Skeletal muscle tissue (tissue), 4 donors: Measurements from ENCODE around the gene ZMYND11. TPM values are rescaled to one million over a fixed set of nuclear protein-coding genes. Genes with fewer than 3 reads are reported as not detected.

Experiments
- H3K27ac ChIP-seq: one replicate; pipeline ENCODE4 v1.7.0; 2013; ENCODE audit warnings: mild to moderate bottlenecking, low read depth, low read length, inconsistent platforms
- H3K27me3 ChIP-seq, 3 donors: one replicate each; pipeline ENCODE4 v1.7.0; 2013; ENCODE audit warnings: low read length in 3 of 3; ENCODE audit not compliant: control insufficient read depth in 3 of 3, insufficient read depth in 3 of 3
- H3K36me3 ChIP-seq, 3 donors: one replicate each; pipeline ENCODE4 v1.7.0; 2013; ENCODE audit warnings: low read length in 3 of 3; ENCODE audit not compliant: control insufficient read depth in 3 of 3, insufficient read depth in 3 of 3
- H3K4me1 ChIP-seq, 3 donors: one replicate each; pipeline ENCODE4 v1.7.0; 2013; ENCODE audit warnings: low read length in 3 of 3, mild to moderate bottlenecking in 3 of 3; ENCODE audit not compliant: control insufficient read depth in 3 of 3, insufficient read depth in 3 of 3
- H3K4me3 ChIP-seq, 3 donors: one replicate each; pipeline ENCODE4 v1.7.0; 2013; ENCODE audit warnings: low read length in 3 of 3
- H3K9ac ChIP-seq, 3 donors: one replicate each; pipeline ENCODE4 v1.7.0; 2013; ENCODE audit warnings: low read length in 3 of 3, mild to moderate bottlenecking in 3 of 3, moderate library complexity in 2 of 3, low read depth in 1 of 3
- H3K9me3 ChIP-seq, 3 donors: one replicate each; pipeline ENCODE4 v1.7.0; 2013; ENCODE audit warnings: low read length in 3 of 3; ENCODE audit not compliant: control insufficient read depth in 3 of 3
- total RNA-seq: library from RNA; depleted of rRNA; stranded (reverse); fragments of >200 nt; gene quantifications from one replicate; pipeline ENCODE4 v1.2.3, GENCODE V29; 2014
- donor health status: Osteomylitis.

ZMYND11 gene
- total RNA-seq, 1 donor from 2014 or later = 35.0 TPM

- Histone ChIP-seq H3K9me3 (no peaks in the 10 kb centered on the region), H3K4me1 (peaks cover 0 to 2% (median 0%) of the 10 kb centered on the region in 3 donors), H3K9ac (no peak overlapping the region), H3K27ac (no peak overlapping the region), H3K4me3 (no peak overlapping the region), H3K36me3 (peaks cover 18 to 33% (median 18%) of the 10 kb centered on the region in 3 donors), H3K27me3 (no peaks in the 10 kb centered on the region)
Observed at GRCh38 chr10:273088-273487, 137.8 kb downstream of the ZMYND11 start.

DNA sequence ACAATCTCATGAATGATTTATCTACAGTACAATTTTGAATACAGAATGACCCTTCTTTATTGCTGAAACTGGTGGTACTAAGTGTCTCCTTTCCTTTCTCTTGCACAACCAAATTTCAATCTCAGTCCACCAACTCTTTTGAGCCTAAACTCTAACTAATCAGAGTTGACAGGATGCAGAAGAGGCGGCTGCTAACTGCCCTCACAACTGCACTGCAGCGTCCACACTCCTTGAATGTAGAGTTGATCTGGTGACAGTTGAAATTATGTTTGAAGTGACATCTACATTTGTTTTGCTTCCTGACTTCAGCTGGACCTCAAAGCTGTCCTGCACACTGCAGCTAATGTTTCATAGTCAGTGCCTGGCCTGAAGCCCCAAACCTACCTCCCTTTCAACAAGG, 139.6 kb downstream of the ZMYND11 start:
- Histone ChIP-seq H3K9ac (no peak overlapping the region), H3K4me3 (no peak overlapping the region), H3K27me3 (no peaks in the 10 kb centered on the region), H3K27ac (no peak overlapping the region), H3K9me3 (no peaks in the 10 kb centered on the region), H3K4me1 (peaks cover 0 to 2% (median 0%) of the 10 kb centered on the region in 3 donors), H3K36me3 (peaks cover 25 to 51% (median 26%) of the 10 kb centered on the region in 3 donors)

DNA sequence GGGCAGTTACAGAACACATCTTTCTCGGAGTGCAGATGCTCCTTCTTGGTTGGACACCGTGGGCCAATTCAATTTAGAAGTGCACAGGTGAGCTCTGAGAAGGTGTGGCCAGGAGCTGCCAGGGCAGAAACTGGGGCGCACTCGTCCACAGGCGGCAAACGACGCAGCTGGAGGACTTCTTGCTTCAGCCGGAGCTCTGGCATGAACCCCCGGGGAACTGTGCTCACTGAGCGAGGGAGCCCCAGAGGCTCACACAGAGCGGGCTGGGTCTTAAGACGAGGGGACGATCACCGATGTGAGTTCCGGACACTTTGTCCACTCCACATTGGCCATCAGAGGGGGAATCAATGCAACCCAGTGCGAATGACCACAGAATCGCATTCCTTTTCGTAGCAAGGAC, 140.4 kb downstream of the ZMYND11 start:
- Histone ChIP-seq H3K36me3 (peaks cover 28 to 59% (median 32%) of the 10 kb centered on the region in 3 donors), H3K4me1 (peaks cover 0 to 2% (median 0%) of the 10 kb centered on the region in 3 donors), H3K27me3 (no peaks in the 10 kb centered on the region), H3K27ac (no peak overlapping the region), H3K9ac (no peak overlapping the region), H3K9me3 (no peaks in the 10 kb centered on the region), H3K4me3 (no peak overlapping the region)

DNA sequence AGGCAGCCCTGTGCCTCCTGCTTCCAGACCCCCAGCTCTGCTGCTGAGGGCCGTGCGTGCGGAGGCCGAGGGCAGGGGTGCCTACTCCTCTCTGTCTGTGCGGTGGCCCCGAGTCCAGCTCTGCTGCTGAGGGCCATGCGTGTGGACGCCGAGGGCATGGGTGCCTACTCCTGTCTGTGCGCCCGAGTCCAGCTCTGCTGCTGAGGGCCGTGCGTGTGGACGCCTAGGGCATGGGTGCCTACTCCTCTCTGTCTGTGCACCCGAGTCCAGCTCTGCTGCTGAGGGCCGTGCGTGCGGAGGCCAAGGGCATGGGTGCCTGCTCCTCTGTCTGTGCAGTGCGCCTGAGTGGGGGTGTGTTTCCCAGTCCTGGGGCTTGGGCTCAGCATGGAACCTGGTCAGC, 142.7 kb downstream of the ZMYND11 start:
- H3K9me3 ChIP-seq = no peaks in the 10 kb centered on the region
- H3K27ac ChIP-seq = no peak overlapping the region
- no peak overlapping the region for H3K4me3 ChIP-seq
- peaks cover 43 to 76% (median 45%) of the 10 kb centered on the region in 3 donors for H3K36me3 ChIP-seq
- H3K9ac ChIP-seq = no peak overlapping the region
- H3K4me1 ChIP-seq = peaks cover 0 to 7% (median 0%) of the 10 kb centered on the region in 3 donors
- H3K27me3 ChIP-seq = no peaks in the 10 kb centered on the region

- Histone ChIP-seq H3K4me1 (peaks cover 0 to 7% (median 0%) of the 10 kb centered on the region in 3 donors), H3K9ac (no peak overlapping the region), H3K9me3 (no peaks in the 10 kb centered on the region), H3K4me3 (no peak overlapping the region), H3K36me3 (peaks cover 44 to 79% (median 50%) of the 10 kb centered on the region in 3 donors), H3K27me3 (no peaks in the 10 kb centered on the region), H3K27ac (no peak overlapping the region)
Observed at GRCh38 chr10:278707-279106, 143.5 kb downstream of the ZMYND11 start.

DNA sequence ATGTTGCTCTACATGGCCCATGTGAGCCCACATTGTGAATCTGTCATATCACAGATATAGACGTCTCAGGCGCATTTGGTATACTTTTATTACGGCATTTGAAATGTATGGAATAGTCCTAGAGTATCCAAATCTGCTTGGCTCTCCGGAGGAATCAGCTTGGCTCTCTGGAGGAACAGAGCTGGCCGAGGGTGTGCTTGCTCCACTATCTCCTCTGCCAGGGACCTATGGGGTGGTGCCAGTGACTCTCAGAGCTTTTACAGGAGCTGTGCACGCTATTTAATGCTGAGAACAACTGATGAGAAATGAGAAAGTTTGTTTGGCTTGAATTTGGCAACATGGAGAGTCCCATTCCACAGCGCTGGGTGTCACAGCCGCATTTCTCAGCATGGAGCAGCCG, 144.0 kb downstream of the ZMYND11 start:
- no peak overlapping the region for H3K27ac ChIP-seq
- peaks cover 45 to 84% (median 55%) of the 10 kb centered on the region in 3 donors for H3K36me3 ChIP-seq

DNA sequence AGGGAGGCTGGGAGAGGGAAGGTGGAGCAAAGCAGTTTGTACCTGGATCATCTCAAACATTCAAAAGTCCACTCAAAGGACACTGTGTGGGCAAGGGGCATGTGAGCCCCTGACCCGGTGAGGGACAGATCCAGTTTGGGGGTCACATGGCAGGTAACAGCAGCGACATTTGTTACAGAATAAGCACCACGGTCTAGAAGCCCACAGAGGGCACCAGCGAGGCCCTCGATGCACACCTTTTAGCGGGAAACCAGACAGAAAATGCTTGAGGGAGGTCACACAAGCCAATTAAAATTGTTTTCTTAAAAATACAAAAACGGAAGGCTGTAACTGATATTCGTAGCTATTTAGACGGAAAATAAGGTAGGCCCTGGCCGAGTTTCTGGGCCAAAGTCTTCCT, 144.4 kb downstream of the ZMYND11 start:
- Histone ChIP-seq H3K27me3 (no peaks in the 10 kb centered on the region), H3K36me3 (peaks cover 48 to 87% (median 59%) of the 10 kb centered on the region in 3 donors), H3K27ac (no peak overlapping the region), H3K4me3 (no peak overlapping the region), H3K9me3 (no peaks in the 10 kb centered on the region), H3K4me1 (peaks cover 0 to 7% (median 0%) of the 10 kb centered on the region in 3 donors), H3K9ac (no peak overlapping the region)

More for the DNA sequence above, 144.0 kb downstream of the ZMYND11 start:
- peaks cover 0 to 7% (median 0%) of the 10 kb centered on the region in 3 donors for H3K4me1 ChIP-seq
- no peak overlapping the region for H3K4me3 ChIP-seq
- H3K9ac ChIP-seq = no peak overlapping the region
- H3K27me3 ChIP-seq = no peaks in the 10 kb centered on the region
- H3K9me3 ChIP-seq = no peaks in the 10 kb centered on the region

DNA sequence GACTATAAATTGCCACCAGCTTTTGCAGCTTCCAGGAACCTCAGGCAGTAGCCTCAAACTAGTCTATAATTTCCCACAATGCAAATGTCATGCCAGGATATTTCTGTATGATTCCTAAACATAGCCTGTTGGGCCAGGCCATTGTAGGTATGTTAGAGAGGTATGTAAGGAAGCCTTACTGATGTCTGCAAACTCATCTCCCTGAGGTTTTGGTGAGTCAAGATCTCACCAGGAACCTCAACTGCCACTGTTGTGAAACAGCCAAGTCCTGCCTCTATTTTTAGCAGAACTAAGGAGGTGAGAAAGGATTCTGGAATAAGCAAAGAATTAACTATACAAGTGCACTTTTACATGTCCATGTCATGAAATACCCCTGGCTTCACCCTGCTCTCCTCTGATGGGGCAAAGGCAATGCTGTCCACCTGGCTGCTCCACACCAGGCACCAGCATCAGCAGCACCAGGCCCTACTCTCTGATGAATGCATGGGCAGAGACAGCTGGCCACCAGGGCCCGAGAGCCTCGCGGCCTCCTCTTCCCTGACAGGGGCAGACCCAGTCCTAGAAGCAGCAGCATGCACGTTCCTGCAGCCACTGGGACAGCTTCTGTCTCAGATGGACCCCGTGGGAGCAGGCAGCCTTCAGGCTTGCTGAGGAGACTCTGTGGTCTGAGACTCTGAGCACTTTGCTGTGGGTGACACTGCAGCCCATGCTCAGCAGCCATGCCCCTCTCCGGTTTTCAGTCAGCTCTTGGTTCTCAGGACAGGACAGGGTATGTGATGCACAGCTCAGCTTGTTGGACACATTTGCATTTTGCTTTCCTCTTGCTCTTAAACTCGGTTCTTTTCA, 147.3 kb downstream of the ZMYND11 start:
- Histone ChIP-seq H3K4me3 (no peak overlapping the region), H3K27me3 (no peaks in the 10 kb centered on the region), H3K9me3 (no peaks in the 10 kb centered on the region), H3K4me1 (peaks cover 0 to 7% (median 0%) of the 10 kb centered on the region in 3 donors), H3K36me3 (peaks cover 44 to 82% (median 67%) of the 10 kb centered on the region in 3 donors), H3K27ac (no peak overlapping the region), H3K9ac (no peak overlapping the region)

- H3K36me3 ChIP-seq = peaks cover 41 to 76% (median 67%) of the 10 kb centered on the region in 3 donors
Observed at GRCh38 chr10:283140-283479, 147.9 kb downstream of the ZMYND11 start.

GRCh38 chr10:283916-284356, 148.7 kb downstream of the ZMYND11 start:
- Histone ChIP-seq H3K27me3 (no peaks in the 10 kb centered on the region), H3K4me3 (no peak overlapping the region), H3K9me3 (no peaks in the 10 kb centered on the region), H3K4me1 (peaks cover 0 to 7% (median 0%) of the 10 kb centered on the region in 3 donors), H3K27ac (no peak overlapping the region), H3K36me3 (peaks cover 43 to 69% (median 68%) of the 10 kb centered on the region in 3 donors), H3K9ac (no peak overlapping the region)

More at GRCh38 chr10:283140-283479, 147.9 kb downstream of the ZMYND11 start:
- Histone ChIP-seq H3K27me3 (no peaks in the 10 kb centered on the region), H3K9me3 (no peaks in the 10 kb centered on the region), H3K4me1 (peaks cover 0 to 7% (median 0%) of the 10 kb centered on the region in 3 donors), H3K9ac (no peak overlapping the region), H3K27ac (no peak overlapping the region), H3K4me3 (no peak overlapping the region)
